HG03565 (cell line): ENCODE results near the gene FAM13A.
A peak's percentile ranks its signal among the peaks of the same experiment; 100 is the strongest.
"Not testable (repeated sequence)": the region's sequence is repeated elsewhere in the genome, so short reads cannot be mapped to it uniquely, and the experiment has no call there.

Source experiments
- ATAC-seq: cut with Tn5 transposase; IDR thresholded peaks from one replicate; pipeline ENCODE4 v1.9.1; 2021; ENCODE audit warnings: mild to moderate bottlenecking, moderate library complexity; ENCODE audit not compliant: unreplicated experiment

FAM13A gene

DNA sequence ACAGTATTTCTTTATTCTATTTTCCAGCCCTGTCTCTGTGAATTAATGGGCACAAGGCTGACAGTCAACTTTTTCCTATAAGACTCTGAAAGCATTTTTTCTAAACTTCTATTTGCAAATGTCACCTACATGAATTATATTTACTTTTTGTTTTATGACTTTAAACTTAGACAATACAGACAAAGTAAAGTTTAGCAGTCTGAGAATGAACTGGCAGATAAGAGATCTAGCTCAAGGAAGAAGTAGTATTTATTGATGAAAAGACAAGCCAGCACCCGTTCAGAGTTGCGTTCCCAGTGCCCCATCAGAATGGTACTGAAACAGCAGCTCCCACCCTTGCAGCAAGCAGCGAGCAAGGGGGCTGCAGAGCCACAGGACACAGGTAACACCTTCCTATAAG, 148.5 kb downstream of the FAM13A start:
- no peak for ATAC-seq

DNA sequence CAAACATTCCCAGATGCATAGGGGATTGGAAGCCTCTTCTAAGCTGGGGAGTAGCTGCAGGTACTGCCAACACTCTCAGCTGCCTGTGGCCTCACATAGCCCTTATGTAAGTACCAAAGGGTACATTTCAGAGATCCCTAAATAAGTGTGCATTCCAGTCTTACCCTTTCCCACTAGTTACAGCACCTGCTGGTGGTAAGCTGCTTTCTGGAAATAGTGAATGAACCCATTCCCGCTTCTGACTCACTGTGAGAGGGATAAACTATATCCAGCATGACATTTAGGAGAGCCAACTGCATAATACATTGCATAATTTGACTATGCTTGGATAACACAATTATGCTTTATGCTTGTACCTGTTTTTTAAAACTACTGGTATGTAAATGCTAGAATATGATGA, 149.0 kb downstream of the FAM13A start:
- ATAC-seq, result no peak

GRCh38 chr4:88907478-88907877, 149.5 kb downstream of the FAM13A start:
- no peak for ATAC-seq

GRCh38 chr4:88904240-88904639, 152.7 kb downstream of the FAM13A start:
- ATAC-seq, result not testable (repeated sequence)

GRCh38 chr4:88900432-88900831, 156.6 kb downstream of the FAM13A start:
- no peak for ATAC-seq

- no peak for ATAC-seq
Observed at GRCh38 chr4:88897752-88898151, 159.2 kb downstream of the FAM13A start.

DNA sequence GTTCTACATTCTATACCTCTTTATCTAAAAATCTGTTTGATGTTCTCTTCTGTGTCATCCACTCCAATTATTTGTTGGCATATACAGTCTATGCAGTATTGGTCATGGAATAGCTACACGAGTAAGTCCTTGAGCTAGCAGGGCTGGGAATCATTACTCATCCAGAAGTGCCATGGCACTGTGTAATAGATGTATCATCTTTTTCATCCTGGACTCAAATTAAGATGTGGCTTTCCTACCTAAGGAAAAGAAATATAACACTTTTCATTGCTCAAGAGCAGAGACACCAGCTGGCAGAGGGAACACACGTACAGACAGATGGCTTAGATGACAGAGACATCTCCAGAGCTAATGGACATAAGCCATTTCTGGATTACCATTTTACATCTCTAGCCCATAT, 159.8 kb downstream of the FAM13A start:
- no peak for ATAC-seq

DNA sequence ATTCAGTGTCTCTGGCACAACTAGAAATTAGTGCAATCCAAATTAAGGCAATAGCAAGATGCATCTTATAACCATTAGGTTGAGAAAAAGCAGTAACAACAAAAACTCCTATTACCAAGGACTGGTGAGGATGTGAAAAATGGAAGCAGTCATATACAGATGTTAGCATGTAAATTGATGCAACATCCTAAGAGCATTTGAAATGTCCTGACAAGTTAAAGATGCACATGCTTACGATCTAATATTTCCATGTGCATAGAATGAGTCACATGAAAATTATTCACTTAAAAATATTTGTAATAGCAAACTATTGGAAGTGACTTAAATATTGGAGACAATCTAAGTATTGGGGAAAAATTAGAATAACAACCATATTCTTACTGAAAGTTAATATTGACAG, 163.0 kb downstream of the FAM13A start:
- ATAC-seq, result no peak

DNA sequence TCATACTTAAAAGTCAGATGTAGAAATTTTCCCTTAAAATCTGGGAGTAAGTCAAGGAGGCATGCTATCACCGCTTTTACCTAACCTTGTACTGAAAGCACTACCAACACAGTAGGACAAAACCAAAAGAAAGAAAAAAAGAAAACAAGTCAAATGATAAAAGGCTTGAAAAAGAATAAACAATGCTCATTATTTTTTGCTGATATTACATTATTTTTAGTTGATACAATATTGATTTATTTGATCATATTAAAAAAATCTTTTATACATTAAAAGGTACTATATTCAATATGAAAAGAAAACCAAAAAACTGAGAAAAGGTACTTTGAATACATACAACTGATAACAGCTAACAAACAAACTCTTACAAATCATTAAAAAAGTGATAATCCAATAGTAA, 164.3 kb downstream of the FAM13A start:
- ATAC-seq, result no peak

DNA sequence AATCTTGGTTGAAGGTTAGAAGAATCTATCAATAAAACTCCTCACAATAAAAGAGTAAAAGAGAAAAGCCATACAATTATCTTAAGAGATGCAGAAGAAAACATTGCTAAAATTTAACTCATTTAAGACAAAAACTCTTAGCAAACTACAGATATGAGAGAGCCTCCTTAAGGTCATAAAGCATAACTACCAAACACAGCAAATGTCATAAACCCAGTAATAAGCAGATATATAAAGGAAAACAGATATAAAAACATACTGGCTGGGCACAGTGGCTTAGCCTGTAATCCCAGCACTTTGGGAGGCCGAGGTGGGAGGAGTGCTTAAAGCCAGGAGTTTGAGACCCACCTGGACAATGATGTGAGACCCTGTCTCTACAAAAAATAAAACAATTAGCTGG, 165.3 kb downstream of the FAM13A start:
- ATAC-seq, result no peak

DNA sequence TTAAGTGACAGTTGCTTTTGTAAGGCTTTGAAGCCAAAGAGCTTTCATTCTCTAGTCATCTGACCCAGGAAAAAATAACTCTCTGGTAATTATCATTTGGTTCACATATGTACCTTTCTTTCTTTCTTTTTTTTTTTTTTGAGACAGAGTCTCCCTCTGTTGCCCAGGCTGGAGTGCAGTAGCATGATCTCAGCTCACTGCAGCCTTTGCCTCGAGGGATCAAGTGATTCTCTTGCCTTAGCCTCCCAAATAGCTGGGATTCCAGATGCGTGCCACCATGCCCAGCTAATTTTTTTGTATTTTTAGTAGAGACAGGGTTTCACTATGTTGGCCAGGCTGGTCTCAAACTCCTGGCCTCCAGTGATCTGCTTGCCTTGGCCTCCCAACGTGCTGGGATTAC, 169.6 kb downstream of the FAM13A start:
- ATAC-seq, result not testable (repeated sequence)

GRCh38 chr4:88881227-88881569, 175.8 kb downstream of the FAM13A start:
- ATAC-seq, result no peak

- ATAC-seq, result no peak
Observed at GRCh38 chr4:88880501-88881226, 176.3 kb downstream of the FAM13A start.

DNA sequence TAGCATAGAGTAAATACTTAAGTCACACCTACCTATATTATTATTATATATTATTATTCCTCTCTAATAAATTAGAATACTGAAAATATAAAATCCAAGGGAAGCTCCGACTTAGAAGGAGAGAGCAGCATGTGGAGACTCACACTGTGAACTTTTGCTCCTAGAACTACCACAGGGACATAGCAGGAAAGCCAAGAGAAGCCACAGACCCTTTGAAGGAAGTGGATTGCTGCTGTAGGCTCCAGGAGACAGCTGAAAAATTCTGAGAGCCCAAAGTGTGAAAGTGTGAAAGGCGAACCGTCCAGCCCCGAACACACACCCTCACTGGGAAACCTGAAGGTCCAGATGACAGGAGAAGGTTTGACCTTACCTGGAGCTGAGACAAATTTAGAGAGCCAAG, 177.0 kb downstream of the FAM13A start:
- no peak for ATAC-seq

DNA sequence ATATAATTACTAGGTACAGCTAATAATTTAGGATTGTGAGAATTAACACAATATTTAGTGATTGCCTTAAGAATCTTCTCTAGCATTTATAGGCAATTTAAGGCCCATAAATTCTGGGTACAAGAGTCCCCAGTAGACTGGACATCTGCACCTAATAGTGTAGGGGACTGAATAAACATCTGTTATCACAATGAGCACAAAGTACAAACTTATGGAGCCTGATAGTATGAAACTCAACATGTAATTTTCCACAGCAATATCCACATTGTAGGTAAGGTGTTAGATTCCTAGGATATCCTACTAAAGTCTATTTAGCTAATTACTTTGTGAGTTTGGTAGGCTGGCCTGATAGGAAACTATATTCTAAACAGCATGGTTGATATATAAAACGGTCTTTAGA, 178.3 kb downstream of the FAM13A start:
- ATAC-seq, result no peak

DNA sequence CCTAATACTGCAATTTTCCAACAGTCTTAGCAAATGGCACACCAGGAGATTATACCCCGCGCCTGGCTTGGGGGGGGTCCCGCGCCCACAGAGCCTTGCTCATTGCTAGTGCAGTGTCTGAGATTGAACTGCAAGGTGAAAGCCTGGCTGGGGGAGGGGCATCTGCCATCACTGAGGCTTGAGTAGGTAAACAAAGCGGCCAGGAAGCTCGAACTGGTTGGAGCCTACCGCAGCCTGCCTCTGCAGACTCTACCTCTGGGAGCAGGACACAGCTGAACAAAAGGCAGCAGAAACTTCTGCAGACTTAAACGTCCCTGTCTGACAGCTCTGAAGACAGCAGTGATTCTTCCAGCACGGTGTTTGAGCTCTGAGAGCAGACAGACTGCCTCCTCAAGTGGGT, 186.6 kb downstream of the FAM13A start:
- no peak for ATAC-seq

DNA sequence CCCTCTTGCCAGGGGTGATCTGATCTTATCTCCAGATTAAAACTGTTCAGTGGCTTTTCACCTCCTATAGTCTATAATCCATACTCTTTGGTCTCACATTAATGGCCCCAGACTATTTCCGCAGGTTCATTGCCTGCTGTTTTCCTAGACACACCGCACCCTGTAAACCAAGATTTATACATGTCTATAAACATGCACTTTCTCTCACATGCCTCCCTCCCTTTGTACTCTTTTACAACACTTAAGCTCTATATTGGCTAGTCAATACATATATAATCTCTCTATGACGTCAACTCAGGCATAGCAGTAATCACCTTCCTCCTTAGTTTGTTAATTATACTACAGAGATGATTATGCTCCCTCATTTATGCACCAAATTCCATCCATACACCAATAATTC, 188.5 kb downstream of the FAM13A start:
- ATAC-seq, result no peak

- ATAC-seq, result no peak
Observed at GRCh38 chr4:88866862-88867550, 190.0 kb downstream of the FAM13A start.

- ATAC-seq, result no peak
Observed at GRCh38 chr4:88865466-88865865, 191.5 kb downstream of the FAM13A start.

DNA sequence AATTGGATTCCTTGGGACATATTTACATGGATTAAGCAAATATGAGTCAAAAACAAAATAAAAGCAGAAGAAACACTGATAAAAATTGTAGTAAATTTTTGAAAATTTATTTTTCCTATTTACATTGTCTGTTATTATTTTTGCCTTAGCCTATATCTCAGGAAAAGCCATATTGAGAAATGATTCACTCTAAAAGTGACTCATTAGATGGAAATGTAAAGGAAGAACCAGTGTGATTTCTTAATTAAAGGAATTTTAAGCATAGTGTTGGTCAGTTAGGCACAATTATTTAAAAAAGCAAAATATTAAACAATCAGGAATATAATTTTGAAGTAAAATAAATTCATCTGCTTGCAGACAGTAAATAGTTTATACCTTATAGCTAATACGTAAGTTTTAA, 191.9 kb downstream of the FAM13A start:
- ATAC-seq, result no peak

- no peak for ATAC-seq
Observed at GRCh38 chr4:88860586-88860985, 196.4 kb downstream of the FAM13A start.

- ATAC-seq, result peak; percentile 2
Observed at GRCh38 chr4:88859191-88859812, 197.7 kb downstream of the FAM13A start.
